ENCODE measurements around the gene TAF3. TPM values are rescaled to one million over a fixed set of nuclear protein-coding genes. Genes with fewer than 3 reads are reported as not detected.

TAF3 gene
- total RNA-seq, 1 donor from 2014 or later = 10.8 TPM

- Histone ChIP-seq H3K27me3 (ENCODE audit: low read depth) (no peaks in the 10 kb centered on the region), H3K4me1 (no peaks in the 10 kb centered on the region), H3K9me3 (no peaks in the 10 kb centered on the region), H3K36me3 (peaks cover 3% of the 10 kb centered on the region), H3K4me3 (no peak overlapping the region), H3K27ac (no peak overlapping the region)
- DNase-seq (no peak), ATAC-seq (no peak)
- TF ChIP-seq, protein P1, sequence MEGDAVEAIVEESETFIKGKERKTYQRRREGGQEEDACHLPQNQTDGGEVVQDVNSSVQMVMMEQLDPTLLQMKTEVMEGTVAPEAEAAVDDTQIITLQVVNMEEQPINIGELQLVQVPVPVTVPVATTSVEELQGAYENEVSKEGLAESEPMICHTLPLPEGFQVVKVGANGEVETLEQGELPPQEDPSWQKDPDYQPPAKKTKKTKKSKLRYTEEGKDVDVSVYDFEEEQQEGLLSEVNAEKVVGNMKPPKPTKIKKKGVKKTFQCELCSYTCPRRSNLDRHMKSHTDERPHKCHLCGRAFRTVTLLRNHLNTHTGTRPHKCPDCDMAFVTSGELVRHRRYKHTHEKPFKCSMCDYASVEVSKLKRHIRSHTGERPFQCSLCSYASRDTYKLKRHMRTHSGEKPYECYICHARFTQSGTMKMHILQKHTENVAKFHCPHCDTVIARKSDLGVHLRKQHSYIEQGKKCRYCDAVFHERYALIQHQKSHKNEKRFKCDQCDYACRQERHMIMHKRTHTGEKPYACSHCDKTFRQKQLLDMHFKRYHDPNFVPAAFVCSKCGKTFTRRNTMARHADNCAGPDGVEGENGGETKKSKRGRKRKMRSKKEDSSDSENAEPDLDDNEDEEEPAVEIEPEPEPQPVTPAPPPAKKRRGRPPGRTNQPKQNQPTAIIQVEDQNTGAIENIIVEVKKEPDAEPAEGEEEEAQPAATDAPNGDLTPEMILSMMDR (IDR thresholded peaks at IDR 0.05) = no peak
- intact Hi-C loops (cut with DNase I) = no loop called here
These were observed 13.8 kb downstream of the TAF3 start for GRCh38 chr10:7832060-7832459.

DNA sequence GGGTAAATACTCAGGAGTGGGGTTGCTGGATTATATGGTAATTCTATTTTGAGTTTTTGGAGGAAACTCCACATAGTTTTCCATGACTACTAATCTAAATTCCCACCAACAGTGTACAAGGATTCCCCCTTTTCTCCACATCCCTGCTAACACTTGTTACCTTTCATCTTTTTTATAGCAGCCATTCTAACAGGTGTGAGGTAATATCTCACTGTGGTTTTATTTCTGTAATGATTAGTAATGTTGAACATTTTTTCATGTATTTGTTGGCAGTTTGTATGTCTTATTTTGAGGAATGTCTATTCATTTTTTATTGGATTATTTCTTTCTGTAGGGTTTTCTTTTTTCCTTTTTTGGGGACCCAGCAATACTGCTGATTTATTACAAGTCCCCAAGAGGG, 14.9 kb downstream of the TAF3 start:
- no peak for DNase-seq
- no peaks in the 10 kb centered on the region for H3K9me3 ChIP-seq
- H3K4me3 ChIP-seq = no peak overlapping the region
- ATAC-seq = no peak
- H3K36me3 ChIP-seq = no peaks in the 10 kb centered on the region
- no peaks in the 10 kb centered on the region for H3K4me1 ChIP-seq
- intact Hi-C loops (cut with DNase I) = no loop called here
- TF ChIP-seq, protein P1 (IDR thresholded peaks at IDR 0.05) = no peak
- H3K27me3 ChIP-seq (ENCODE audit: low read depth) = no peaks in the 10 kb centered on the region
- no peak overlapping the region for H3K27ac ChIP-seq

DNA sequence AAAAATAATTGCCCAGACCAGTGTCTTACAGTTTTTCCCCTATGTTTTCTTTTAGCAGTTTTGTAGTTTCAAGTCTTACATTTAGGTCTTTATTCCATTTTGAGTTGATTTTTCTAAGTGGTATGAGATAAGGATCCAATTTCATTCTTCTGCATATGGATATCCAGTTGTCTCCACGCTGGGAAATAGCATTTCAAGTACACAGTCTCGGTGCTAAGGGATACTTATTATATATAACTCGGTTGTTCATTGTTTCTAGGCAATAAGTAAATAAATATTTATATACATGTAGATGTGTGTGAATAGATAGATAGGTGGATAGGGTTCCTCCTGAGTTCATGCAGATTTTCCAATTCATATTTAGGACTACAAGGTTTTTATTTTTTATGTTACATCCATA, 16.0 kb downstream of the TAF3 start:
- Histone ChIP-seq H3K4me1 (no peaks in the 10 kb centered on the region), H3K27ac (no peak overlapping the region), H3K36me3 (no peaks in the 10 kb centered on the region), H3K9me3 (no peaks in the 10 kb centered on the region), H3K27me3 (ENCODE audit: low read depth) (no peaks in the 10 kb centered on the region), H3K4me3 (no peak overlapping the region)
- DNase-seq (no peak), ATAC-seq (no peak)
- intact Hi-C loops (cut with DNase I) = no loop called here
- TF ChIP-seq, protein P1 (IDR thresholded peaks at IDR 0.05) = no peak

DNA sequence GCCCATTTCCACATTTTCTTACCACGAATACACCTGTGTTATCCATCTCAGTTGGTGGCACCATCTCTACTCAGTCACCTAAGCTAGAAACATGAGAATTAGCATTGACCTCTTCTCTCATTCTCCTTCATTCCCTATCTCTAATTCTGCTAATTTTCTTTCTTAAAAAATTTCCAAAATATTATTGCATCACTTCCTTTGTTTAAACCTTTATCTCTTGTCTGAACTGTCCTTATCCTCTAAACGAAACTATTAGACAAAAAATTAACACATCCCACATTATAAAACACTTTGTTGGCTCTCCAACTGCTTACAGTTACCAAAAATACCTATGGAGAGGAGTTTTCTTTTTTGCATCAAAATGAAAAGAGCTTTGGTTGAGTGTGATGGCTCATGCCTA, 18.3 kb downstream of the TAF3 start:
- no peak overlapping the region for H3K4me3 ChIP-seq
- ATAC-seq (no peak), DNase-seq (no peak)
- H3K4me1 ChIP-seq = no peaks in the 10 kb centered on the region
- no peaks in the 10 kb centered on the region for H3K27me3 ChIP-seq (ENCODE audit: low read depth)
- H3K27ac ChIP-seq = no peak overlapping the region
- H3K36me3 ChIP-seq = no peaks in the 10 kb centered on the region
- no peaks in the 10 kb centered on the region for H3K9me3 ChIP-seq
- TF ChIP-seq, protein P1 (IDR thresholded peaks at IDR 0.05) = no peak
- intact Hi-C loops (cut with DNase I) = no loop called here

- no peaks in the 10 kb centered on the region for H3K36me3 ChIP-seq
- no peaks in the 10 kb centered on the region for H3K4me1 ChIP-seq
- H3K4me3 ChIP-seq = no peak overlapping the region
- no peak for ATAC-seq
- no peak overlapping the region for H3K27ac ChIP-seq
- H3K9me3 ChIP-seq = no peaks in the 10 kb centered on the region
- DNase-seq = no peak
- intact Hi-C loops (cut with DNase I) = no loop called here
- H3K27me3 ChIP-seq (ENCODE audit: low read depth) = no peaks in the 10 kb centered on the region
- TF ChIP-seq, protein P1 (IDR thresholded peaks at IDR 0.05) = no peak
These were observed 28.3 kb downstream of the TAF3 start for GRCh38 chr10:7846591-7846990.
